Activated B cell treated with CpG ODN at 0.5 μM for 24 hours (primary cell): Measurements from ENCODE around the gene ACSL1. TPM values are rescaled to one million over a fixed set of nuclear protein-coding genes. Genes with fewer than 3 reads are reported as not detected.

Experiments used
- ATAC-seq: fragments of 200-7000 bp; cut with Tn5 transposase; one replicate; pipeline ENCODE4 v1.10.0; 2021; ENCODE audit warnings: low read depth, mild to moderate bottlenecking, moderate library complexity
- CTCF ChIA-PET: fragments of 350-600 bp; sonication (Branson Sonifier 250); formaldehyde crosslinking; loops from one replicate; lab custom pipeline; 2021; ENCODE audit warnings: antibody characterized with exemption; lab: Charles Lee
- POLR2A ChIA-PET: fragments of 350-600 bp; sonication (Branson Sonifier 250); formaldehyde crosslinking; loops from one replicate; lab custom pipeline; 2021; ENCODE audit warnings: antibody characterized with exemption; lab: Charles Lee
- DNase-seq: peaks from one replicate; pipeline ENCODE4 v3.0.0; 2022
- H3K27ac Mint-ChIP-seq: one replicate; pipeline ENCODE4 v1.8.0; 2020; ENCODE audit warnings: mixed read lengths
- H3K27me3 Mint-ChIP-seq: one replicate; pipeline ENCODE4 v1.8.0; 2021; ENCODE audit warnings: mixed read lengths
- H3K36me3 Mint-ChIP-seq: one replicate; pipeline ENCODE4 v1.8.0; 2021; ENCODE audit warnings: low read depth, mixed read lengths
- H3K4me1 Mint-ChIP-seq: one replicate; pipeline ENCODE4 v1.8.0; 2021; ENCODE audit warnings: mixed read lengths
- H3K4me3 Mint-ChIP-seq: one replicate; pipeline ENCODE4 v1.8.0; 2020; ENCODE audit warnings: mild to moderate bottlenecking, mixed read lengths
- H3K9me3 Mint-ChIP-seq: one replicate; pipeline ENCODE4 v1.8.0; 2020; ENCODE audit warnings: mixed read lengths
- intact Hi-C: fragments of 100-400 bp; cut with micrococcal nuclease; formaldehyde crosslinking; loops from one replicate; pipeline ENCODE4 v1.15.1; 2024
- total RNA-seq: library from RNA; stranded (reverse); gene quantifications from 2 replicates; pipeline ENCODE4 v1.2.3, GENCODE V29; 2022
- TF ChIP-seq, protein P1 (sequence below): fragments of 200-600 bp; IDR thresholded peaks from one replicate; pipeline ENCODE4 v1.8.0; 2022; ENCODE audit warnings: antibody characterized with exemption, mild to moderate bottlenecking

Gene ACSL1
- total RNA-seq, 1 donor from 2014 or later, result 47.0 TPM

DNA sequence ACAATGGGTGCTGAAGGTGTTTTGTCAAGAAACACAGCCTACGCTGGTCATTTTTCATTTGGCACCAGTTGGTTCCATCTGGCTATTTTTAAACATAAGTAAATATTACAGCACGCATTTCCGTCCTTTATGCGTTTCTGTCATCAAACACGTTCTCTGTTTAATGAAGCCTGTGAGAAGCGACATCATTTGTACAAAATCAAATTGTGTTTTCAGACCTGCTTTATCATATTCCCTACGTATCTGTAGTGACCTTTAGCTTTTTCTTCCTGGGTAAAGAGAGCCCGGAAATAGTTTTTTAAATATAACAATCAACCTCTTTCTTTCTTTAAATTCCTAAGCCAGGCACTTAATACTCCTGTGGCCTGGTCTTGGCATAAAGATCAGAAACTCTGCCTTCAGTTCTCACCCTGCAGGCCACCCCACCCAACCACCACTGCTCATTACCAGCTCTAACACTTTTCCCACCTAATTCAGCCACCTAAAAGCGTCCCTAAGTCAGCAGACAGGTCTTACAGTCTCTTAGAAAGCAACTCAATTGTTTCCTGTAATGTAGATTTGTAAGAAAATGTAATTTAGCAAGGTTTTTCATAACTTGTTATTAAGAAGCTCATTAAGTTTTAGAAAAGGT is 30.4 kb downstream of the ACSL1 start:
- H3K27ac Mint-ChIP-seq, result no peak overlapping the region
- H3K4me1 Mint-ChIP-seq, result peaks cover 8% of the 10 kb centered on the region
- ATAC-seq, result no peak
- H3K27me3 Mint-ChIP-seq, result no peaks in the 10 kb centered on the region
- intact Hi-C loops, result no loop called here
- TF ChIP-seq, protein P1, sequence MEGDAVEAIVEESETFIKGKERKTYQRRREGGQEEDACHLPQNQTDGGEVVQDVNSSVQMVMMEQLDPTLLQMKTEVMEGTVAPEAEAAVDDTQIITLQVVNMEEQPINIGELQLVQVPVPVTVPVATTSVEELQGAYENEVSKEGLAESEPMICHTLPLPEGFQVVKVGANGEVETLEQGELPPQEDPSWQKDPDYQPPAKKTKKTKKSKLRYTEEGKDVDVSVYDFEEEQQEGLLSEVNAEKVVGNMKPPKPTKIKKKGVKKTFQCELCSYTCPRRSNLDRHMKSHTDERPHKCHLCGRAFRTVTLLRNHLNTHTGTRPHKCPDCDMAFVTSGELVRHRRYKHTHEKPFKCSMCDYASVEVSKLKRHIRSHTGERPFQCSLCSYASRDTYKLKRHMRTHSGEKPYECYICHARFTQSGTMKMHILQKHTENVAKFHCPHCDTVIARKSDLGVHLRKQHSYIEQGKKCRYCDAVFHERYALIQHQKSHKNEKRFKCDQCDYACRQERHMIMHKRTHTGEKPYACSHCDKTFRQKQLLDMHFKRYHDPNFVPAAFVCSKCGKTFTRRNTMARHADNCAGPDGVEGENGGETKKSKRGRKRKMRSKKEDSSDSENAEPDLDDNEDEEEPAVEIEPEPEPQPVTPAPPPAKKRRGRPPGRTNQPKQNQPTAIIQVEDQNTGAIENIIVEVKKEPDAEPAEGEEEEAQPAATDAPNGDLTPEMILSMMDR, result no peak
- peaks cover 54% of the 10 kb centered on the region for H3K36me3 Mint-ChIP-seq
- no peak for DNase-seq
- no peaks in the 10 kb centered on the region for H3K9me3 Mint-ChIP-seq
- POLR2A ChIA-PET, result no interaction called here
- CTCF ChIA-PET, result no interaction called here
- H3K4me3 Mint-ChIP-seq, result no peak overlapping the region

DNA sequence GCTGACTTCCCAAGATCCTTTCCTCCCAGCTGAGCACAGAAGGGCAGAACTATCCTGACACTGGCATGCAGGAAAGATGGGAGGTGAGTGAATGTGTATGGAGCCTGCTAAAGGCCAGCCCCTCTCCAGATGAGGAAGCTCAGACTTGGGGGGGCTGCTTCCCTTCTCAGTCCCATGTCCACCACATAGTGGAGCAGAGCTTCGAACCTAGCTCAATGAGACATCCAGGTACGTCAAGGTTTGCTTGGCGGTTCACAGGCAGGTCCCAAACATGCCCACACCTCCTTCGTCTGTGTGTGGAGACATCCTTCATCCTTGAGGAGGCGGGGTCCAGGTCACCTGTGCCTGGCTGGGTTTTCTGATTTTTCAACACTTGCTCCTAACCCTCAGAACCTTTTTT is 31.3 kb downstream of the ACSL1 start:
- intact Hi-C loops, result no loop called here
- ATAC-seq (no peak), DNase-seq (no peak)
- no peaks in the 10 kb centered on the region for H3K27me3 Mint-ChIP-seq
- peaks cover 8% of the 10 kb centered on the region for H3K4me1 Mint-ChIP-seq
- TF ChIP-seq, protein P1, result no peak
- ChIA-PET POLR2A (no interaction called here), CTCF (no interaction called here)
- no peaks in the 10 kb centered on the region for H3K9me3 Mint-ChIP-seq
- H3K27ac Mint-ChIP-seq, result no peak overlapping the region
- H3K4me3 Mint-ChIP-seq, result no peak overlapping the region
- peaks cover 53% of the 10 kb centered on the region for H3K36me3 Mint-ChIP-seq

DNA sequence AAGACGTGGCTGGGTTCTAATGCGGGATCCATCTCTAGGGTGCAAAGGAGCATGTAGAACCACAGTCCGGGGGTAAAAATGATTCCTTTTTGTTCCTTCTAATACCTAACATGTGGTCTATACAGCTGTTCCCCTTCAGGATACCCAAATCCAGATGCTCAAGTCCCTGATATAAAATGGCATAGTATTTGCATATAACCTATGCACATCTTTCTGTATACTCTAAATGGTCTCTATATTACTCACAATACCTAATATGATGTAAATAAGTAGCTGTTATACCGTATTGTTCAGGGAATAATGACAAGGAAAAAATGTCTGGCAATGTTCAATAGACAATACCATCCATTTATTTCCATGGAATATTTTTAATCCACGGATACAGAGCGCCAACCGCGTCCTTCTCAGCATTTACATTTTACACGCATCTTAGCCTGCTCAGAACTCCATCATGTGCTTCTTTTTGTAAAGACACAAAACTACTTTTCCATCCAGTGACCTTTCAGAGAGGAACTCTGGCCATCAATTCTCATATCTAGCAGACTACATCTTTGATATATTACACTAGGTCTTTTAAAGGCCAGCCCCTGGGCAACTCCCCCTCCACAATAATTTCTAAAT is 31.9 kb downstream of the ACSL1 start:
- ChIA-PET CTCF (no interaction called here), POLR2A (no interaction called here)
- H3K4me3 Mint-ChIP-seq, result no peak overlapping the region
- no peaks in the 10 kb centered on the region for H3K27me3 Mint-ChIP-seq
- no peak for ATAC-seq
- DNase-seq, result no peak
- peaks cover 53% of the 10 kb centered on the region for H3K36me3 Mint-ChIP-seq
- peaks cover 8% of the 10 kb centered on the region for H3K4me1 Mint-ChIP-seq
- TF ChIP-seq, protein P1, result no peak
- no peak overlapping the region for H3K27ac Mint-ChIP-seq
- no peaks in the 10 kb centered on the region for H3K9me3 Mint-ChIP-seq
- intact Hi-C loops, result no loop called here

DNA sequence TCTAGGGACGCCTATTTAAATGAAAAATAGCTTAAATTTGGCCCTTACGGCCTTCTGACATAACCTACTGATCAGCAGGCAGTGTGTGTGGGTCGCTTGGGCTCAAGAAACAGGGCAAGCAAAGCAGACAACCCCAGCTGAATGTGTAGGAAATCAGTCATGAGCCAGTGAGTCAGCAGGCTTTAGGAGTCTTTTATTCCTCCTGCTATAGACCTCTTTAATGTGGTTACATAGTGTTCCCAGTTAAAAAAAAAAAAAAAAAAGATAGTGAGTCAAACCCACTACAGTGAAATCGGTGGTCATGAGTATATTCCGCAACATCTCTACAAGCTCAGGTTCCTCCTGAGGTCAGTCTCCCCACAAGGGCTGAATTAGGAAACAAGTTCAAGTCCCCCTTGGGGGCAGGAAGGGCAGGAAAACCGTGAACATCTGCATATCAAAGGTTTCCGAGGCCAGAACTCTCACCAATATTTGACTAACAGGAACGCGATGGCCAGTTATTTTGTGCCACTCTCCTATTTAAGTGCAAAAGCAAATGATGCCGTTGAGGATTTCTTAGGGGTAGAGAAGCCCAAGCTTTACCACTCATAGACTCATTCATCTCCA is 32.7 kb downstream of the ACSL1 start:
- CTCF ChIA-PET, result interaction anchor here (1.7 to 2.1 kb wide), 2 partner anchors 10 to 47 kb away, joined by 4 to 6 read pairs; no protein-coding TSS in a partner anchor
- TF ChIP-seq, protein P1, result no peak
- Mint-ChIP-seq H3K4me1 (peaks cover 8% of the 10 kb centered on the region), H3K27me3 (no peaks in the 10 kb centered on the region), H3K4me3 (no peak overlapping the region), H3K9me3 (no peaks in the 10 kb centered on the region), H3K27ac (no peak overlapping the region), H3K36me3 (peaks cover 53% of the 10 kb centered on the region)
- DNase-seq, result no peak
- ATAC-seq, result no peak
- POLR2A ChIA-PET, result interaction anchor here (0.8 kb wide), 1 partner anchor 10 kb away, joined by 4 read pairs; no protein-coding TSS in a partner anchor
- intact Hi-C loops, result no loop called here

DNA sequence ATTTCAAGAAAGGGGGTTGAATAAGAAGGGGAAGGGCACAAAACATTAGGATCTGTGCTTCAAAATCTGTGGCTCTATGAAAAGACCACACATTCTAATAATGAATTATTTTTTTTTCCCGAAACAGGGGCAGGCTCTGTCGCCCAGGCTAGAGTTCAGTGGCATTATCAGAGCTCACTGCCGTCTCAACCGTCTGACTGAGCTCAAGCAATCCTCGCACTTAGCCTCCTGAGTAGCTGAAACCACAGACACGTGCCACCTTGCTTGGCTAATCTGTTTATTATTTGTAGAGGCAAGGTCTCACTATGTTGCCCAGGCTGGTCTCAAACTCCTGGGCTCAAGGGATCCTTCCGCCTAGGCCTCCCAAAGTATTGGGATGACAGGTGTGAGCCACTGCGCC is 33.4 kb downstream of the ACSL1 start:
- no peak for DNase-seq
- intact Hi-C loops, result no loop called here
- H3K4me1 Mint-ChIP-seq, result peaks cover 8% of the 10 kb centered on the region
- H3K4me3 Mint-ChIP-seq, result no peak overlapping the region
- no peaks in the 10 kb centered on the region for H3K27me3 Mint-ChIP-seq
- ATAC-seq, result no peak
- H3K27ac Mint-ChIP-seq, result no peak overlapping the region
- no peaks in the 10 kb centered on the region for H3K9me3 Mint-ChIP-seq
- TF ChIP-seq, protein P1, result no peak
- peaks cover 51% of the 10 kb centered on the region for H3K36me3 Mint-ChIP-seq
- CTCF ChIA-PET, result interaction anchor here (0.5 to 2.1 kb wide), 3 partner anchors 9 to 47 kb away, joined by 3 to 6 read pairs (median 4); no protein-coding TSS in a partner anchor
- POLR2A ChIA-PET, result no interaction called here
